ENCODE results near the gene DHRS3. TPM values are rescaled to one million over a fixed set of nuclear protein-coding genes. Genes with fewer than 3 reads are reported as not detected.
"Not testable (repeated sequence)": the region's sequence is repeated elsewhere in the genome, so short reads cannot be mapped to it uniquely, and the experiment has no call there.

DHRS3 gene, protein sequence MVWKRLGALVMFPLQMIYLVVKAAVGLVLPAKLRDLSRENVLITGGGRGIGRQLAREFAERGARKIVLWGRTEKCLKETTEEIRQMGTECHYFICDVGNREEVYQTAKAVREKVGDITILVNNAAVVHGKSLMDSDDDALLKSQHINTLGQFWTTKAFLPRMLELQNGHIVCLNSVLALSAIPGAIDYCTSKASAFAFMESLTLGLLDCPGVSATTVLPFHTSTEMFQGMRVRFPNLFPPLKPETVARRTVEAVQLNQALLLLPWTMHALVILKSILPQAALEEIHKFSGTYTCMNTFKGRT
- 10 to 100 TPM; 11.8 to 25.6 (median 17.0) TPM for polyA plus RNA-seq (ENCODE audit: insufficient read length in 10 of 10)
- long read RNA-seq, donor 1, partial matches to known transcripts, result 5 of 8 reads
- long read RNA-seq, donor 1, other reads (novel, unspliced or antisense), result 0 of 8 reads
- long read RNA-seq, donor 2, transcript DHRS3-204 (6 exons, 1,722 nt), result major isoform, 6 of 6 reads
- long read RNA-seq, donor 2, partial matches to known transcripts, result 0 of 6 reads
- long read RNA-seq, donor 2, other reads (novel, unspliced or antisense), result 0 of 6 reads
- long read RNA-seq, donor 3, result 0 reads
- long read RNA-seq, donor 4, transcript DHRS3-204 (6 exons, 1,722 nt), result major isoform, 15 of 15 reads
- long read RNA-seq, donor 4, partial matches to known transcripts, result 0 of 15 reads
- long read RNA-seq, donor 4, other reads (novel, unspliced or antisense), result 0 of 15 reads
- long read RNA-seq, donor 5, transcript DHRS3-204 (6 exons, 1,722 nt), result major isoform, 6 of 6 reads
- long read RNA-seq, donor 5, partial matches to known transcripts, result 0 of 6 reads
- long read RNA-seq, donor 5, other reads (novel, unspliced or antisense), result 0 of 6 reads
- long read RNA-seq, donor 6, transcript DHRS3-204 (6 exons, 1,722 nt), result major isoform, 16 of 16 reads
- long read RNA-seq, donor 6, partial matches to known transcripts, result 0 of 16 reads
- long read RNA-seq, donor 6, other reads (novel, unspliced or antisense), result 0 of 16 reads
- long read RNA-seq, donor 7, transcript DHRS3-204 (6 exons, 1,722 nt), result major isoform, 7 of 7 reads
- long read RNA-seq, donor 7, partial matches to known transcripts, result 0 of 7 reads
- long read RNA-seq, donor 7, other reads (novel, unspliced or antisense), result 0 of 7 reads
- long read RNA-seq, donor 8, transcript DHRS3-204 (6 exons, 1,722 nt), result major isoform, 8 of 8 reads
- long read RNA-seq, donor 8, partial matches to known transcripts, result 0 of 8 reads
- long read RNA-seq, donor 8, other reads (novel, unspliced or antisense), result 0 of 8 reads
- long read RNA-seq, donor 9, partial matches to known transcripts, result 0 of 3 reads
- long read RNA-seq, donor 9, other reads (novel, unspliced or antisense), result 0 of 3 reads

DNA sequence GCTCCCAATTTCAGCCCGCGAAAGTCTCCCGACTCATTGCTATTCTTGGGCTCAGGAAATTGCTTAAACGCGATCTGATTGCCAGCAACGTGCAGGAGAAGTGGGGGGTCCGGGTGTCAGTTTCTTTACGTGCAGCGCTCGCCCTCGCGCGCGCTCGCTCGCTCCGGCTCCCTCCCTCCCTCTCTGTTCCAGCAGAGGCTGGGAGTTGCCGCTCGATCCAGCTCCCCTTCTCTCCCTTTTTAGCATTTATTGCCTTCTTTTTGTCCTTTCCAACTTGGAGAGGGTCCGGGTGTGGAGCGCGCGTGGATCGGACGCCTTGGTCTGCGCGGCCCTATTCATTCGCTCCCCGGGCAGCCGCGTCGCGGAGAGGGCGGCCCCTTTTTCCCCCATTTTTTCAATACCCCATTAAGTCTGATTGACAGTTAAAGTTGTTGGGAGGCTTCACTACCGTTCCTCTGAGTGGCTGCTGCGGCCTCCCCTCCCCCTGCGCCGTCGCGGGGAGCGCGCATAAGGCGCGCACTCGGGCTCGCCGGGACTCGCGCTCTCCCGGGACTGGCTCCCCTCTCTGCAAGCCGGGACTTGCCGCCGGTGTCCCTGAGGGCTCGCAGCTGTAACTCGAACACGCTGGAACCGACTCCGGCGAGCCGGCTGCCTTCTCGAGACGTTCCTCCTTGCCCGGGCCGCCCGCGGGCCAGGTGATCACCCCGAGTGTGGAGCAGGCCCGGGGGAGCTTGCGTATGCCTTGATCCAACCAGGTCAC, at the start of gene DHRS3:
Gene DHRS3 (minus strand): TSS at position 310 of the 760 bp plus-strand sequence. CDS start 862 bp downstream, outside the sequence.
- peak; percentile 84 to 95 (median 89) for DNase-seq

DNA sequence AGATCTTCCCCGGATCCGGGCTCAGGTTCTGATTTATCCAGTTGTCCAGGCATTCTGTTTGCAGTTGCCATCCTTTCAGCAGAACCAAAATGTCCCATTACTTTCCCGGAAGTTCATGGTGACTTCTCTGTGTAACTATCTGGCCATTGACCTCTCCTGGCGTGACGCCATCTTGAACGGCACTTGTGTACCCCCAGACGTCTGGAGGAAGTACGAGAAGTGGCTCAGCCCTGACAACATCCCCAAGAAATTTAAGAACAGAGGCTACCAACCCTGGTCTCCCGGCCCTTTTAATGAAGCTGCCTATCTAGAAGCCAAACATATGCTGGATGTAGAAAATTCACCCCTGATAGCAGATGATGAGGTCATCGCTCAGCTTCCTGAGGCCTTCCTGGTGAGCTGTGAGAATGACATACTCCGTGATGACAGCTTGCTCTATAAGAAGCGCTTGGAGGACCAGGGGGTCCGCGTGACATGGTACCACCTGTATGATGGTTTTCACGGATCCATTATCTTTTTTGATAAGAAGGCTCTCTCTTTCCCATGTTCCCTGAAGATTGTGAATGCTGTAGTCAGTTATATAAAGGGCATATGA, 48.2 kb upstream of the DHRS3 start:
- DNase-seq, result no peak

DNA sequence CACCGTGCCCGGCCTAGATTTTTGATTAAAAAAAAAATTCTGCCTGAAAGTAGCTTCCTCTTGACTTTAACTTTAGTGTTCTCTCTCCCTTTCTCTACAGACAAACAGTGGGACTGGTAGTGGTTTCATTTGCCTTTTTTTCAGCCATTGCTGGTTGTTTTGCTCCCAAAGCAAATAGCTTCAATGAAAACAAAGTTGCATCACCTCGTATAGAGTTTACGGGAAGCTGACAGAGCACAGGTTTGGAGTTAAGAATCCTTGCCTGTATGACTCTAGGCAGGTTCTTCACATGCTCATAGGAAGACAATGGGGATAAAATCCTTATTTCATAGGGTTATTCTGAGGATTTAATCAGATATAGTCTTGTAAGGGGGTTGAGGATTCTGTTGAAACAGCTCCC, 47.5 kb upstream of the DHRS3 start:
- no peak for DNase-seq

DNA sequence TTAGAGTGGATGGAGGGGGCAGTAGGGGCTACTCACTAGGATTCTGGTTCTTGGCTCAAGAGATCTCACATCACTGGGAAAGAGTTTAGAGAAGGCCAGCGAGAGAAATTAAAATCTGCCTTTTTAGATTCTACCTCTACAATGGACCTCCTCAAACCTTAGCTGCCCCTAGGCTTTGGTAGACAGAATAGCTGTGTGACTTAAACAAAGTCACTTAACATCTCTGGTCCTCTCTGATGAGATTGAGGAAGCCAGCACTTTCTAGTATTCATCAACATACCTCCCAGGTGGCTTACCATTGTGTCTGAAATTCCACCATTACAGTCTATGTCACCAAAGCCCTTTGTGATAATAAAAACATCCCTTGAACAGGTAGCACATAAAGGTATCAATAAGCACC, 44.5 kb upstream of the DHRS3 start:
- no peak for DNase-seq

DNA sequence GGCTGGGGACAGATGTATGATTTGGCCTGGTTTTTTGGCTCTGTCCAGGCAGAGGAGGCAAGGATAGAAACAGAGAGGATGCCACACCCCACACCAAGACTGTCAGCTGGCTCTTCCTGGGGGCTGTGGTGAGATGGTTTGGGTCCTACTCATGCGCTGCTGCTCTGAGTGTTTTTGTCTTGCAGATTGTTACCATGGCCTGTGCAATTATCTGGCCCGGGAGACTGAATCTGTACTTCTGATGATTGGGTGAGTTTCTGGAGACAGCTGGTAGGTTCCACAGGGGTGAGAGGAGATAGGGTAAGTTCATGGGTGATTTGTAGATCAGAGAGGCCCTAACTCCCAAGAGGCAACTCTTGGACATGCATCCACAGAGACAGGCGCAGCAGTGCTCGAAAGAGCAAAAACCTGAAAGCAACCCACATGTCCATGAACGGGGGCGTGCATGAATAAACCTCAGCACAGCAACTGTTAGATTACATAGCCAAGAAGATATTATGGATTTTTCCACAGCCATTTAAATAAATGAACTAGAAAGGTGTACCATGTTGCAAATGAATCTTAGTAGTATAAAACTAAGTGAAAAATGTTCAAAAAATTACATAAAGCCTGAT, 43.7 kb upstream of the DHRS3 start:
- DNase-seq, result no peak

DNA sequence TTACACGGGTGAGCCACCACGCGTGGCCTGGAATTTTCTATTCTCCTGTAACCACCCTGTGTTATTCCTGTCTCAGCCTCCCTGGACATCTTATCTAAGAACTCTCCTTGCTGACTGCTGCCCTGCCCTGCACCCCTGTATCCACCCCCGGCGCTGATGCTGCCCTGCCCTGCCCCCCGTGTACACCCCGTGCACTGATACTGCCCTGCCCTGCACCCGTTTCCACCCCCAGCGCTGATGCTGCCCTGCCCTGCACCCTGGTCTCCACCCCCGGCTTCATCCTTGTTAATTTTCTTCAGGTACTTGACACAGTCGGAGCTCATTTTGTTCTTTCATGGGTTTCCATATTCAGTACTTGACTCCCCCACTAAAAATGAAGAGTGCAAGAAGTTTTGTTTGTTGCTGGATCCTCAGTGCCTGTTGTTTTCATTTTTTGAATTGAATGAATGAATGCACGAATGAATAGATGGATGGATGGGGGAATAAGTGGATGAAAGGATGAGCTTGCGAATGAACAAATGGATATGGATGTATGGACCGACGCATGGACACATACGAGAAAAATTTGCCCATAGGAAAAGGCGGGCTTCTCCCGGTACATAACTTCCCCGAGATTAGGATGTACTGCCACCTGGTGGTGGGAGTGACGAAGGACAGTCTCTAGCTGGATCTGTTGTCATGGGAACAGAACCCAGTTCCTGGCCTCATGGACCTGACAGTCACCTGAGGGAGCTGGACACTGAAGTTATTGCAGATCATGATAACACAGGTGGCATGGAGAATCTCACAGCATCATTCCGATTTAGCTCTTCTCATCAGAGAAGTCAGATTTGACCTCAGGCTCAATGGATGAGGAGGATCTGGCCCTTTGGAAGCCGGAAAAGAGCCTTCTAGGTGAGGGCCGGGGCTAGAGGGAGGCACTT, 40.8 kb upstream of the DHRS3 start:
- peak; percentile 78 to 88 (median 82) for DNase-seq

DNA sequence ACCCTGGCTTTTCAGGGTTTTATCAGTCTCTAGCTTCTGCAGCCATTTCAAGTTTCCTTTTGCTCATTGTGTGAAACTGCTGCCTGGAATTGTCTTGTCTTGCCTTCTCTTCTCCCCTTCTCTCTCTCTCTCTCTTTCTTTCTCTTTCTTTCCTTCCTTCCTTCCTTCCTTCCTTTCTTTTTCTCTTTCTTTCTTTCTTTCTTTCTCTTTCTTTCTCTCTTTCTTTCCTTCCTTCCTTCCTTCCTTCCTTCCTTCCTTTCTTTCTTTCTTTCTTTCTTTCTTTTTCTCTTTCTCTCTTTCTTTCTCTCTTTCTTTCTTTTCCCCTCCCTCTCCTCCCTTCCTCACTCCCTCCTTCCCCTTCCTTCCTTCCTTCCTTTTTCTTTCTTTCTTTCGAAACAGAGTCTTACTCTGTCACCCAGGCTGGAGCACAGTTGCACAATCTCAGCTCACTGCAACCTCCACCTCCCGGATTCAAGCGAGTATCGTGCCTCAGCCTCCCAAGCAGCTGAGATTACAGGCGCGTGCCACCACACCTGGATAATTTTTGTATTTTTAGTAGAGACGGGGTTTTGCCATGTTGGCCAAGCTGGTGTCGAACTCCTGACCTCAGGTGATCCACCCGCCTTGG, 40.0 kb upstream of the DHRS3 start:
- DNase-seq, result not testable (repeated sequence)

DNA sequence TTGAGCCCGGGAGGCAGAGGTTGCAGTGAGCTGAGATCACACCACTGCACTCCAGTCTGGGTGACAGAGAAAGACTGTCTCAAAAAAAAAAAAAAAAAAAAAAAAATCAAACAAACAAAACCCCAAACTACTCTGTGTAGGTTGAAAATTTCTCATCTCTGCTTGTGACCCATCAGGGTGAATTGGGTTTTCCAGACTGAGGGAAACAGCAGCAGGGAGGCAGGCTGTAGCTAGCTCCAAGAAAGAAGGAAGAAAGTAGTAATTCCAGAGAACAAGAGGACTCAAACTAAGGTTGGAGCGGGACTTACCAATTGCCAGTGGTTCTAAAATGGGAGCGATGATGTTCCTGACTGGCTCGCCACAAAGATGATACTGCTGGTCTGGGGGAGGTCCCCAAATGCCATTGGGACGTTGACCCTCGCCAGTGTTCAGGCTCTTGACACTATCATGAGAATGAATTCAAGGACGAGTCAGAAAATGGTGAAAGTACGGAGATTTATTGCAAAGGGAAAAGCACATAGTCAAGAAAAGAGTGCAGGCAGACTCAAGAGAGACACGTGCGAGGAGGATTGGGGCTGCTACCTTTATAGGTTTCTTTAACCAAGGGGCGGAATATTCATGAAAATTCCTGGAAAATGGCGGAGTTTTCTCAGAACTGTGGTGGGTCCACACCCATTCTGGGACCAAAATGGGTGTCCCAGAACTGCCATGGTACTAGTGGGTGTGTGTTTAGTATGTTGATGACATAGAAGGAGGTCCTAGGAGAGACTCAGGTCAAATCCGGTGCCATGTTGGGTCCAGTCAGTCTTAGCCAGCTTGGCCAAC, 39.3 kb upstream of the DHRS3 start:
- no peak for DNase-seq

DNA sequence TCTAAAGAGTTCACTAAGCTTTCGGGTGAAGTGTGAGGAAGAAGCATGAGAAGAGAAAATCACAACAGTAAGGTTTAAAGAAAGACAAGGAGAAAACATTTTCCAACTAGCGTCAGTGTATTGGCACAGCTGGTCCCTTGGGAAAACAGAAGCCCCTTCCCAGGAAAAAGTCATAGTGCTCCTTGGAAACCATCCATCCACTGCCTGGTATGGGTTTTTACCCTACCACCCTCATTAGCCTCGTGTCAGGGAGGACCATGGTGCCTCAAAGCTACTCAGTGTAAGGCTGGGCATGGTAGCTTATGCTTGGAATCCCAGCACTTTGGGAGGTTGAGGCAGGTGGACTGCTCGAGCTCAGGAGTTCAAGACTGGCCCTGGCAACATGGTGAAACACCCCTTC, 38.6 kb upstream of the DHRS3 start:
- no peak for DNase-seq

DNA sequence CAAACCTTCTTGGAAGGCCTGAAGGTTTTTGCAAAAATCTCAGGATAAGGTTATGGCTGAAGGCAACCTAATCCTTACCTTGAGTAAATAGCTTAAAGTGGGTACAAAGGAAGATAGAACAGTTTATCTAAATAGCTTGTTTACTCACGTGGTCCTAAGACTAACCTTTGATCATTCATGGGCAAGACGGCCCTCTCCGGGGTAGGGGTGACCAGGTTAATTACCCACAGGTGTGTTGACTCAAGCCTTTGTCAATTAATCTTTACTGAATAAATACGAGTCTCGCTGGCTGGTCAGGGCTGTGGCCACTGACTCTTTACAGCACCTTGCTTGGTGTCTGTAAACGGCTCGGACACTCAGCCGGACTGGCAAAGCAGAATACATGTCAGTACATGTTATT, 36.6 kb upstream of the DHRS3 start:
- DNase-seq, result no peak

DNA sequence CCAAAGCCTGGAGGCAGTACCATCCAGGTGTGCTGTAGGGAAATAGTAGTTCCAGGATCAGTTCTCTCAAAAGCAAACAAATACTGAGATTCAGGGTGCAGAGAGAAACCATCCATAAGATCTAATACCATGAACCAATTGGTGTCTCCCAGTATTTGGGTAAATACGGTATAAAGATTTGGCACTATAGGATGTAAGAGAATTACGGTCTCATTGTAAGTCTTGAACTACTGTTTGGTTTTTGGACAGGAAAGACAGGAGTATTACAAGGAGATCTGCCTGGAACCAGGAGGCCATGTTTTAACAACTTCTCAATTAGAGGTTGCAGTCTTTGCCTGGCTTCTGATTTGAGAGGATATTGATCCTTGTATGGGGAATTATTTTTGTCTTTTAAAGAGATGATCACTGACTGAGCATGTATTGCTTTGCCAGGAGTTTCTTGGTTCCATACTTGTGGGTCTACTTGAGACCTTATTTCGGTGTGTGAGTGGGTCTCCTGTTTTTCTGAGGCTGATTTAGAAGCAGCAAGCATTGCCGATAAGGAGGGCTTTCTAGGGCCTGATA, 36.1 kb upstream of the DHRS3 start:
- no peak for DNase-seq

DNA sequence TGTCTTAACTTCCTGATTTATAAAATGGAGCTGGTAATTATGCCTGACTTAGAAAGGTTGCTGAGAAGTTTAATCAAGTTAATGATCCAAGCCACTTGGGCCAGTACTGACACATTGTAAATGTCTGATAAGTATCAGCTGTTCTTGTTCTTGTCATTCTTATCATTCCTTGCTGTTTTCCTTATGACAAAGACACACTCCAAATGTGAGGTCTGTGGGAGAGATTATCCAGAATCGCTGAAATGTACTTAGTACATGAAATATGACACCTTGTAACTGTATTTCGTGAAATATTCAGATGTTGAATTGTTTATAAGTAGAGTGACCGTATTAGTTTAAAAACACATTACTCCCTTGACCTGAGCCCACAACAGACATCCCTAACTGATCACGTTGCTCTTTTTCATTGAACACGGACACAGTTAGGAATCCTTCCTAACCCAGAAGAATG, 32.0 kb upstream of the DHRS3 start:
- DNase-seq, result no peak

DNA sequence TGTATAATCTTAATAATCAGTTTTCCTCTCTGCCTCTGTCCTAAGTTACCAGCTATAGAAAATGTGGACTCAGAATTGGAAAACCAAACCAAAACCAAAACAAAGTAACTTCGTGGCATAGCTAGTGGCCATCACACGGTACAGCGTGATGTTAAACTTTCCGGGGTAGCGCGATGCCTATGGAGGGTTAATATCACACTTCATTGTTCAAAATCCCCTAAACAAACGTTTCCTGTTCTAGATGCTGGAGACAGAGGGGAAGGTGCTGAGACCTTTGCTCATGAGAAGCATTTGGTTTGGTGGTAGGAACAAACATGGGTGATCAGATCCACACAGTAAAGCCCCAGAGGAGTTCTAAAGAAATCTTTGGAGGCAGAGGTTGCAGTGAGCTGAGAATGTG, 30.7 kb upstream of the DHRS3 start:
- DNase-seq, result no peak

DNA sequence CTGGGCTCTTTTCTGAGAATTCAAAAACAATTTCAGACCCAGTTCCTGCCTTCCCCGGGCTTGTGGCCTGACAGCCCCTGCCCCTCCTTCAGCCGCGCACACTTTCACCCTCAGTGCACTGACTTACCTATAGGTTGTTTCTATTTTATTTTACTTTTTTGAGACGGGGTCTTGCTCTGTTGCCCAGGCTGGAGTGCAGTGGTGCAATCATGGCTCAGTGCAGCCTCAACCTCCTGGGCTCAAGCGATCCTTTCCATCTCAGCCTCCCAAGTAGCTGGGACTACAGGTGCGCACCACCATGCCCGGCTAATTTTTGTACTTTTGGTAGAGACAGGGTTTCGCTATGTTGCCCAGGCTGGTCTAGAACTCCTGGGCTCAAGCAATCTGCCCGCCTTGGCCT, 27.4 kb upstream of the DHRS3 start:
- not testable (repeated sequence) for DNase-seq

DNA sequence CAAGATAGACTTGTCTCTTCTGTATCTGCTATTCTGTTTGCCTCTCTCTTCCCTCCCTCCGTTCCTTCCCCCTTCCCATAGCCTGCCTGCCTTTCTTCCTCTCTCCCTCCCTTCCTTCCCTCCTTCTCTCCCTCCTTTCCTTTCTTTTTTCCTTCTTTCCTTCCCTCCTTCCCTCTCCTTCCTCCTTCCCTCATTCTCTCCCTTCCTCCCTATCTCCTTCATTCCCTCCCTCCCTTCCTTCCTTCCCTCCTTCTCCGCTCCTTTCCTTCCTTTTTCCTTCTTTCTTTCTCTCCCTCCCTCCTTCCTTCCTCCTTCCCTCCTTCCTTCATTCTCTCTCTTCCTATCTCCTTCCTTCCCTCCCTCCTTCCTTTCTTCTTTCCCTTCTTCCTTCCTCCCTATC, 26.8 kb upstream of the DHRS3 start:
- DNase-seq, result no peak

DNA sequence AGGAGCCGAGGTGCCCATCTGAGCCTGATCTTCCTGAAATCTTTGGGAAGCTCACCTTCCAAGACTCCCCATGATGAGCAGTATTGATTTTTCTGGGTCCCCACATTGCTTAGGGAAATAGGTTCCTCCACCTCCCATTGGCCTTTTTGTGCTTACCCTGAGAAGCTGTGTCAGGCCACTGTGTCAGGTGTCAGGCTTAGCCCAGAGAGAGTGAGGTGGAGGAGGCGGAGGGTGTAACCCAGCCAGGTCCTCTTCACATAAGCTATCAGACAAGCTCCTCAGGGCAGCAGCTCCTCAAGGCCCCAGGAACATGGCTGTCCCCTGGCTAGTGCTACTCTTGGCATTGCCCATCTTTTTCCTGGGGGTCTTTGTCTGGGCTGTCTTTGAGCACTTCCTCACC, 26.2 kb upstream of the DHRS3 start:
- no peak for DNase-seq

DNA sequence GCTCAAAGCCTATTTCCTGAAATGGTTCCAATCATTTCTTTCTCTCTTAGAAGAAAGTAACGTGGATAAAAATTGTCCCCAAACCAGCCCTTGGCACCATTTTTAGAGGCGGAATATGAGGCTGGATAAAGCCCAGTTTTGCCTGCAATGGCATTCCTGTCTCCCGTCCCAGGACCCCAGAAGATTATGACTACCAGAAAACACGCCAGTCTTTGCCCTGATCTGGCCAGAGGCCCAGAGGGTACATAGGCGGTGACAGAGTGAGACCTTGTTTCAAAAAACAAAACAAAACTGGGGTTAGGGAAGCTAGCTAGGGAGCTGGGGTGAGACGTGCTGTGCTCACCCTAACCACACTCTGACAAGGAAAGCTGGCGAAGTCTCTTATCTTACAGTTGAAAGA, 25.8 kb upstream of the DHRS3 start, which contains the start of gene AADACL4:
Gene AADACL4 (plus strand): TSS at position 301 of the 400 bp plus-strand sequence. CDS start 462 bp downstream, outside the sequence.
- DNase-seq, result no peak

Measured in muscle of back (tissue), 13 donors.